GM12872 (cell line): ENCODE measurements around the gene EFHC2.

Source experiments
- CTCF ChIP-seq: IDR thresholded peaks from 3 replicates; pipeline ENCODE4 v1.5.1; 2011; ENCODE audit warnings: low read depth, mild to moderate bottlenecking, low read length, moderate library complexity; ENCODE audit not compliant: insufficient read depth

The EFHC2 gene

GRCh38 chrX:44104699-44105098 lies 238.8 kb downstream of the EFHC2 start:
- no peak for TF ChIP-seq CTCF

- TF ChIP-seq CTCF, result no peak
These were observed 242.2 kb downstream of the EFHC2 start for GRCh38 chrX:44101281-44101680.

- TF ChIP-seq CTCF, result no peak
These were observed 244.1 kb downstream of the EFHC2 start for GRCh38 chrX:44099366-44099765.
